NCI-H526 treated with DMSO at 0.1 percent for 48 hours (cell line): Measurements from ENCODE around the gene NSD2.
A peak's percentile ranks its signal among the peaks of the same experiment; 100 is the strongest.
"Not testable (repeated sequence)": the region's sequence is repeated elsewhere in the genome, so short reads cannot be mapped to it uniquely, and the experiment has no call there.

Source experiments
- DNase-seq: peaks from one replicate; lab custom pipeline; 2025; lab: John Stamatoyannopoulos, UW

The NSD2 gene

GRCh38 chr4:1985780-1986577 lies 114.8 kb downstream of the NSD2 start:
- no peak for DNase-seq

GRCh38 chr4:1986578-1987210 lies 115.5 kb downstream of the NSD2 start:
- no peak for DNase-seq

DNA sequence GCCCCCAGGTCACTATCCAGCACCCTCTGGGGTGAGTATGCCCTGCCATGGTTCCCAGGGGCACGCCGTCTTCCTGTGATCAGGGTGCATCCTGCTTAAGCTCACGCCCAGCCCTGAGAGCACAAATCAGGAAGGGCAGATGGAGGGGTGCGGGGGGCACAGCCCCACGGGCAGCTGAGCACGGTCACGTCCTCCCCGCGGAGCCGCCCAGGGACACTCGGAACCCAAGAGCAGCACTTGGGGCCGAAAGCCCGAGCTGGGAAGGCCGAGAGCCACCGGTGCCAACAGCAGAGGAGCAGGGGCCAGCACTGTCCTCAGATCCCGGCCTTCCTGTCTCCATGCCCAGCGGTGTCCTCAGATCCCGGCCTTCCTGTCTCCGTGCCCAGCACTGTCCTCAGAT lies 116.1 kb downstream of the NSD2 start:
- DNase-seq, result no peak

GRCh38 chr4:1987721-1988326 lies 116.6 kb downstream of the NSD2 start:
- DNase-seq, result no peak

- DNase-seq, result no peak
These were observed 117.1 kb downstream of the NSD2 start for GRCh38 chr4:1988327-1988724.

GRCh38 chr4:1989533-1990347 lies 118.5 kb downstream of the NSD2 start:
- DNase-seq, result no peak

DNA sequence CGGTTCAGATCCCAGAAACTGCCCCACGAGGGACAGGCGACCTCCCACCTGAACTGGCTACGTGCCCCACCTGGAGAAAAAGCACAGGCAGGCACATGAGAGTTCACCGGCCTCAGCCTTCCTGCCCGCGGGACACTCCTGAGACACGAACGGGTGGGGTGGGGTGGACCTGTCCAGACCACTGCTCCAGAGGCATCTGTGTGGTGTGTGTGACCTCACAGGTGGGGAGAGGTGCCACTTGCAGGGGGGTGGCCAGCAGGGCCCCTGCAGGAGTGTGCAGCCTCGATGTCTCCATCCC lies 119.1 kb downstream of the NSD2 start:
- DNase-seq, result no peak

DNA sequence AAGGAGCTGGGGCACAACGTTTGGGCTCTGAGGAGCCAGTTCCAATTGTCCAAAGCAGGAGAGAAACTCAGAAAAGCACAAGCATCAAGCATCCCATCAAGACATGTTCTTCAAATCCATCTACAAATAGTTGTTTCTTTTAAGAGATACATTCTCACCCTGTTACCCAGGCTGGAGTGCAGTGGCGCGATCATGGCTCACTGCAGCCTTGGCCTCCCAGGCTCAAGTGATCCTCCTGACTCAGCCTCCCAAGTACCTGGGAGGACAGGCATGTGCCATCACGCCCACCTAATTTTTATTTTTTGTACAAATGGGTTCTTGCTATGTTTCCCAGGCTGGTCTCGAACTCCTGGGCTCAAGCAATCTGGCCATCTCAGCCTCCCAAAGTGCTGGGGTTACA lies 119.5 kb downstream of the NSD2 start:
- no peak for DNase-seq

DNA sequence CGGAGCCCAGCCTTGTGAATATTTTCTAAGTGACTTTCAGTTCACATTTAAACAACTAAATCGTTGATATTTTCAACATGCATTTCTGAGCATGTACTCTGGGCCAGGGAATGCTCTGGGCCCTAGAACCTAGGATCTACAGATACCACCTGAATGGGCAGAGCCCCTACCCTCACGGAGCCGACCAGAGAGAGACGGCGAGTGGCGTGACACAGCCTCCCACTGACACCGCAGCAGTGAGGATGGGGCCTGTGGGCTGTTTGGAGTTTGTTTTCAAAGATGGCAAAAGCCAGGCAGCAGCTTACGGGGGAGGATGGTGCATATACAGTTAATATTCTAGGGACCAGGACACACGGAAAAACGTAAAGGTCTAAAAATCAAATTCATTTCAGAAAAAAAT lies 119.9 kb downstream of the NSD2 start:
- no peak for DNase-seq

DNA sequence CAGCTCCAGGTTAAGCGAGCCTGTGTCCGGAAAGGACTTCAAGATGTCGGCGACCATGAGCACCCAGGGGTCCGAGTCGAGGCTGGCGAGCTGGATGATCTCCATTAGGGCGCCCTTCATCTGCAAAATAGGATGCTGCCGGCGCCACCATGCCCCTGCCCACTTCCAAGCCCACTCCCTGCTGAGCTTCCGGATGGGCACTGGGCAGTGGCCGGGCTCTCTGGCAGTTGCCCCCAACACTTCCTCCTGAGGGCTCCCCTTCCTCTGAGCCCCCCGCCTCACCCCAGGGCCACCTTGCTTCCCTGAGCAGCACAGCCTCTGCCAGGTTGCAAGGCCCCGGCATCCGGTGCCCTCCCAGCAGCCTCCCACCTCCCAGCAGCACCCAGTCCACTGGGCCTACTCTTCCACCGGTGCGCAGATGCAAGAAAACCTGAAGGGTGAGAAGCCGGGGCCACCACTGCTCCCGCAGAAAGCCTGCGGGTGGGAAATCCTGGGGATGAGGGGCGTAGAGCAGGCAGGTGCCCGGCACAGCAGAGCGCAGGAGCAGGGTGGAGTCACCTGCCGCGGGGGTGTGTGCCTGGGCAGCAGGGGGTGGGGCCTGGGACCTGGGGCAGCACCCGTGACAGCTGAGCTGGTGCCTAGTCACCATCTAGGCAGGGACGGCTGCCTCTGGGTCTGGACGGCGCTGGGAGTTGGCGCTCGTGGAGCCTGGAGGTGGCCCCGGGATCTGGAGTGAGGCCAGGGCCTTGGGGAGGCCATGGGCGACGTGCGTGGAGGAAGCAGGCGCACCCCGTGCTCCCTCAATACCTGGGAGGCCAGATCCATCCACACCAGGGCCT lies 120.6 kb downstream of the NSD2 start:
- peak; percentile 14 for DNase-seq

GRCh38 chr4:1992468-1993168 lies 121.4 kb downstream of the NSD2 start:
- peak; percentile 8 for DNase-seq

DNA sequence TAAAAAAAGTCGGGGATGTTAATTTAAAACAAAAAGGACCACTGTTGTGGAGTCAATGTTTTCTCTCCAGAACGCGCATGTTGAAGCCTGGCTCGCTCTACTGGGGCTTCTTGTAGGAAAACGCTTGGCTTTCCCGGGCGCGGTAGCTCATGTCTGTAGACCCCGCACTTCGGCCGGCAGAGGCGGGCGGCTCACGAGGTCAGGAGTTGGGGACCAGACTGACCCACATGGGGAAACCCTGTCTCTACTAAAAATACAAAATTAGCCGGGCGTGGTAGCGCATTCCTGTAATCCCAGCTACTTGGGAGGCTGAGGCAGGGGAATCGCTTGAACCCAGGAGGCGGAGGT lies 122.0 kb downstream of the NSD2 start:
- no peak for DNase-seq

DNA sequence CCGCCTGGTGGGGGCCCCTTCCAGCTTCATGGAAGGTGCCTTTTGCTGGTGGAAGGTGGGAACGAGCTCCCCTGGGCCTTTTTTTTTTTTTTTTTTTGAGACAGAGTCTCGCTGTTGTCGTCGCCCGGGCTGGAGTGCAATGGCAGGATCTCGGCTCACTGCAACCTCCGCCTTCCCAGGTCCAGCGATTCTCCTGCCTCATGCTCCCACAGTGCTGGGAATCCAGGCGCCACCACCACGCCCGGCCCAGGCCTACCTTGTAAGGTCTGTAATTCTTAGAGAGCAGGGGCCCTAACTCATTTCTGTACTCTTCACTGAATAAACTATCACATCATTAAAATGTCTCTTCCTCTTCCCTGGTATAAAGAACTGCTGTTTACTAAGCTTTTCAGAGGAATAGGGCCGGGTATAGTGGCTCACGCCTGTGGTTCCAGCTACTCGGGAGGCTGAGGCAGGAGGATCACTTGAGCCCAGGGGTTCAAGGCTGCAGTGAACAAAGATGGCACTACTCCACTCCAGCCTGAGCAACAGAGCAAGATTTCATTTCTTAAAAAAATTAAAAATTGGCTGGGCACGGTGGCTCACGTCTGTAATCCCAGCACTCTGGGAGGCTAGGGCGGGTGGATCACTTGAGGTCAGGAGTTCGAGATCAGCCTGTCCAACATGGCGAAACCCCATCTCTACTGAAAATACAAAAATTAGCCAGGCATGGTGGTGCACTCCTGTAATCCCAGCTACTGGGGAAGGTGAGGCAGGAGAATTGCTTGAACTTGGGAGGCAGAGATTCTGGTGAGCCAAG lies 122.7 kb downstream of the NSD2 start:
- DNase-seq, result not testable (repeated sequence)

- no peak for DNase-seq
These were observed 123.7 kb downstream of the NSD2 start for GRCh38 chr4:1994938-1995337.

GRCh38 chr4:1996866-1997611 lies 125.8 kb downstream of the NSD2 start:
- DNase-seq, result no peak

- no peak for DNase-seq
These were observed 126.5 kb downstream of the NSD2 start for GRCh38 chr4:1997712-1998111.

DNA sequence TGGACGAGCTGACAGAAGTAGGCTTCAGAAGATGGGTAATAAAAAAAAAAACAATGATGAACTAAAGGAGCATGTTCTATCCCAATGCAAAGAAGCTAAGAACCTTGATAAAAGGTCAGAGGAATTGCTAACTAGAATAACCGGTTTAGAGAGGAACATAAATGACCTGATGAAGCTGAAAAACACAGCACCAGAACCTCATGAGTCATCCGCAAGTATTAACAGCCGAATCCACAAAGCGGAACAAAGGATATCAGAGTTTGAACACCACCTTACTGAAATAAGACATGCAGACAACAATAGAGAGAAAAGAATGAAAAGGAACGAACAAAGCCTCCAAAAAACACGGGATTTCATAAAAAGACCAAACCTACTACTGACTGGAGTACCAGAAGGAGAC lies 127.1 kb downstream of the NSD2 start:
- DNase-seq, result no peak

DNA sequence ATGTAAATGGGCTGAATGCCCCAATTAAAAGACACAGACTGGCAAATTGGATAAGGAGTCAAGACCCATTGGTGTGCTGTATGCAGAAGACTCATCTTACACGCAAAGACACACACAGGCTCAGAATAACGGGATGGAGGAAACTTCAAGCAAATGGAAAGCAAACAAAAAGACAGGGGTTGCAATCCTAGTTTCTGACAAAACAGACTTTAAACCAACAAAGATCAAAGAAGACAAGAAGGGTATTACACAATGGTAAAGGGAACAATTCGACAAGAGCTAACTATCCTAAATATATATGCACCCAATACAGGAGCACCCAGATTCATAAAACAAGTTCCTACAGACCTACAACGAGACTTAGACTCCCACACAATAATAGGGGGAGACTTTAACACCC lies 128.1 kb downstream of the NSD2 start:
- DNase-seq, result not testable (repeated sequence)

- DNase-seq, result not testable (repeated sequence)
These were observed 132.2 kb downstream of the NSD2 start for GRCh38 chr4:2003361-2003760.

- no peak for DNase-seq
These were observed 135.2 kb downstream of the NSD2 start for GRCh38 chr4:2006367-2006766.
